ENCODE measurements around the gene TANGO6.

The TANGO6 gene

DNA sequence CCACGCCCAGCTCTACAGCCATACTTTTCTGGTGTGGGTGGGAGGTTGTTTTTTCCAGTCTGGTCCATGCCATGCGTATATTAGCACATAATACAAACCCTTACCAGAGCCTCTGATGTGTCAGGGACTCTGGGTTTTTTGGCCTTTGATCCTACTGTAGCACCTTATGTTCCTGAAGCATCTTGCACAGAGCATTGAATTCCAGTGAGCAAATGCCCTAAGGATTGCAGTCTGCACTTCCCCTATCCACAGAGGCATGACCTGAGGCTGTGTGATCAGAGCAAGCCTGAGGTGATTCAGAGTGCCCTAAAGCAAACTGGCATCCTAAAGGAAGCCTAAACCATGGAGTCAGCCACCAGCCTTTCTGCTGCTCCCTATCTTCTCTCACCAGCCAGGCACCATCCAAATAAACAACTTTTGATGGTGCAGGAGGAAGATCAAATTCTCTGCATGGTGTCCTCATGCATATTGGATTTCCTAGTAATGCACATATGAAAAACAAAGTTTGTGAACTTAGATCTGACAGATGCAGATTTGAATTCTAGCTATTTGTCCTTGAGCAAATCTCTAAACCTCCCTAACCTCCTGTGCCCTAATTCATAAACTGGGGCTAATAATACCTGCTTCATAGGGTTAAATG is 220.9 kb downstream of the TANGO6 start:
- DNase-seq, result no peak

DNA sequence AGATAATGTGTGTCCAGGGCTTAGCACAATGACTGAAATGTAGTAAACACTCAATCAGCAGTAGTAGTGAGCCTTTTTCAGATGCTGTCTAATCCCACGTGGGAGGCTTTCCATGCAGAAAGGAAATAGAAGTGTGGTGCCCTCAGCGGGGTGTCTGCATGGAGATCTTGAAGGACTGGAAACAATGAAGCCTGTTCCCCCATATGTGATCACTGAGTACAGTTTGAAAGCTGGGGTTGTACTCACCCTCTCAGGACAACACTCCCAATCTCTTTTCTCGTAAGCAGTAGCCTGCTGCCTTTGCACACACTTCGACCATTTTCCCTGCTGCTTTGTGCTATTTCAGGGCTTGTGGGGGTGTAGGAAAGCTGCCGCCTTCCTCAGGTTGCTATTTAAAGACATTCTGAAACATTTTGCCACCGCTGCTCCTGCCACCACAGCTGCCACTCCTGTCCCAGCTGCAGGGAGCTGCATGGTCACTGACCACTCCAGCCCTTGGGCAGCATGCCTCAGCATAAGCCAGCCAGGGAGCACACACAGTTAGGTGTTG is 221.5 kb downstream of the TANGO6 start:
- DNase-seq, result no peak

DNA sequence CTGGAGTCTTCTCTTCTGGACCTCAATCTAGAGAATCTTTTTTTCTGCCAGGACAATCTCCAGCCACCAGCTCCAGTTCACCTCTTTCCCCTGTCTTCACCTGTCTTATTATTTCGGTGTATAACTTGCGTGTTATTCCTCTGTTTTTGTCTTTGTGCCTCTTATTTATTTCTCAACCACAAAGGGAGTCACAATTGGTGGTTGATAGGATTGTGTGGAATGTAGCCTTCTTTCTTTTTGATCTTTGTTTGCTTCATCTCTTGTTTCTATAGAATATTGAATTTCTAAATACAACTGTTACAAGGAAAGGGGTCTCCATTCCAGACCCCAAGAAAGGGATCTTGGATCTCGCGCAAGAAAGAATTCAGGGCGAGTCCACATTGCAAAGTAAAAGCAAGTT is 226.2 kb downstream of the TANGO6 start:
- DNase-seq, result no peak

DNA sequence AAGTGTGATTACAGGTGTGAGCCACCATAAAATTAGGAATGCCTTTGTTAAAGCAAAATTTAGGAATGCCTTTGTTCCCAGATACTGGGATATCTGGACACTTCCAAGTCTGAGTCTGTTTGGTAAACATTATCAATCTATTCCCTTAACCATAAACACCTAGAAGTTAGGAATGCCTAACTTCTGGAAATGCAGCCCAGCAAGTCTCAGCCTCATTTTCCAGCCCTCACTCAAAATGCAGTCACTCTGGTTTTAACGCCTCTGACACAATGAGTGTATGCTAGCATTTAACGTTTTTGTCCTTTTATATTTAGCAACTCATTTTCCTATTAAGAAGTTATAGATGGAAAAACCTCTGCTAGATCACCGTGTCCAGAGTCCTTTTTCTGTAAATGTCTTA is 227.7 kb downstream of the TANGO6 start:
- no peak for DNase-seq

DNA sequence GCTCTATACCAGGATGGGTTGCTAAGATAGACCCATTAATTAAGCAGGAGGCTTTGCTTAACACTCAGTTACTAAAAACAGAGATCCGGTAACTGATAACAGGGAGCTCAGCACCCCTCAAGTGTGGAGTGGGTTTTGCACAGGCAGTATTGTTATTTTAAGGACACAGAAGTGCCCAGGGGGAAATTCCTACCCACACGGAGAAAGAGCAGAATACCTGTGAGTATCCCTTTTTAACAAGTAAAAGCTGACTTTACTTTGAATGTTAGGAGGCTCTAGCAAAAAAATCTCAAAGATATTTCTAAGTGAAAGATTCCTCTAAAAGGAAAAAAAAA is 229.3 kb downstream of the TANGO6 start:
- no peak for DNase-seq

DNA sequence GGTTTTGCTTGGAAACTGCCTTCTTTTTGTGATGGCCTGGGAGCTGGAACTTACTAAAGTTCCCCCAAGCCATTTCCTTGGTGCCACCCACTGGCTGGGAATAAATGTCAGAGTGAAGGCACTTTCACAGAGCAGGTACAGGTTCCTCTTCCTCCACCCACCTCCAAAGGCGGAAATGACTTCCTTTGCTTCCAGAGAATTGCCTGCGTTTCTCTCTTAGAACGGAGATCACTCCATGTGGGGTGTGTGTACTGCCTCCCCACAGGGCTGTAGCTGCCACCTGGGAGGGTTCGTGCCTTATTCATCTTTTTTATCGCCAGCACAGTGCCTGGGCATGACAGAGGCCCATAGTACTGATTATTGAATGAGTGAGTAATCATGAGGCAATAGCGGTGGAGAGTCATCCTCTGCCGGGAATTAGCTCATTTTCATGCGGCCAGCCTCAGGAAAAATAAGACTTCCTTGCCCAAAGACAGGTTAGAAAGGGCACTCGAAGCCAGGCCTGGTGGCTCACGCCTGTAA is 229.9 kb downstream of the TANGO6 start:
- DNase-seq, result no peak

DNA sequence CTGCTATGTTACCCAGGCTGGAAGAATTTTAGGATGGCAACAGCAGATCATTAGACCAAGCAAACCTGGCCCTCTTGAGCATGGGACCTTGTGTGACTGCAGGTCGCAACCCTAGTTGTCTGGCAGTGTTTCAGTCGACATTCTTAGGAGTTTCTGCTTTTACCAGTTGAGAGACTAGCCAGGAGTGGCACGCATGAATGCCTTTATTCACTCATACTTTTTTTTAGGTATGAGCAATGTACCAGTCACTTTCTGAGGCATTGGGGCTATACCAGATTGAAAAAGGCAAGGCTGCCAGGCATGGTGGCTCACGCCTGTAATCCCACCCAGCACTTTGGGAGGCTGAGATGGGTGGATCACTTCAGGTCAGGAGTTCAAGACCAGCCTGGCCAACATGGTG is 233.9 kb downstream of the TANGO6 start:
- no peak for DNase-seq

DNA sequence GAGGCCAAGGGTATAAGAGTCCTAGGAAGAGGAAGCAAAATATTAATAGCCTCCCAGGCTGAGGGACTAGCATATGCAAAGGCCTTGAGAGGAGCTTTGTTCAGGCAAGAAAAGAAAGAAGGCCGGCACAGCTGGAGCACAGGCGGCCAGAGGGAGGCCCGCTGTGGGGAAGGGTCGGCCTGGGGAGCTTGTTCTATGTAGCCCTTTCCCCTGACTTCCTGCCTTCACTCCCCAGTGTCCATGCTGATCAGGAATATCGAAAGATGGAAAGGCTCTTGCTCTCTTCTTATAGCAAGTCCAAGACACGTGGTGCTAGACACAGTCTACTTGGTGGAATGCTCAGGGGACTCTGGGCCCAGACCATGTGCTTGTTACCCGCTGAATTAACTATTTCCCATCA is 234.7 kb downstream of the TANGO6 start:
- DNase-seq, result no peak

DNA sequence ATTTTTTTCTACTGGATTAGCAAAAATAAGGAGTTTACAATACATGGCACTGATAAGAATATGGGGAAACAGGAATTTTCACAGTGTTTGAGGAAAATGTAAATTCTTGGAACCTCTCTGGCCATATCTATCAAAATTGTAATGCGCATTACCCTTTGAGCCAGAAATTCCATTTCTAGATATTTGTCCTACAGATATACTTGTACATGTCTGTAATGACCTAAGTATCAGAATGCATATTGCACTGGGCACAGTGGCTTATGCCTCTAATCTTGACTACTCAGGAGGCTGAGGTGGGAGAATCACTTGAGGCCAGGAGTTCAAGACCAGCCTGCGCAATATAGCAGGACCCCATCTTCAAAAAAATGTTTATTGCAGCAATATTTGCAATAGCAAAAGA is 236.4 kb downstream of the TANGO6 start:
- DNase-seq, result no peak

DNA sequence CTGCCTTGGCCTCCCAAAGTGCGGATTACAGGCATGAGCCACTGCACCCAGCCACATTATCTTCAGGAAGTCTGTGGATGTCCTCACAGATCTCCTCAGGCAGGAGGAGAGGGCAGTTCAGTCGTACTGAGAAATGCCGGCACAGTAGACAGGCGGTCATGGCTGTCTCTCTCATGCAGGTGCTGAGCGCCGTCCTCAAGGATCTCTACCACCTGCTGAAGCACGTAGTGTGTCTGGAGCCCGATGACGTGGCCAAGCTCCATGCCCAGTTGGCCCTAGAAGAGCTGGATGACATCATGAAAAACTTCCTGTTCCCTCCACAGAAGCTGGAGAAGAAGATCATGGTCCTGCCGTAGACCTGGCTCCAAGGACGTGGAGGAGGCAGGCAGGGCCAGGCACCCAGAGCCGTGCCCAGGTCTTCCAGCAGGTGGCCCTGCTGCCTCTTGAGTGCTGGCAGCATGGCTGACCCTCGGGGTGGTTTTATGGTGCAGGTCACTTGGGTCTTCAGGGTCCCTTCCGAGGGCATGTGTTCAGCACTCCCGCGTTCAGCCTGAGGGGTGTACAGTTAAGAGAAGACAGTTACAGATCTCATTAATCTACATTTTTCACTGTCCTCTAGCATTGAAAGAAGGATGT is 240.1 kb downstream of the TANGO6 start:
- DNase-seq, result no peak

DNA sequence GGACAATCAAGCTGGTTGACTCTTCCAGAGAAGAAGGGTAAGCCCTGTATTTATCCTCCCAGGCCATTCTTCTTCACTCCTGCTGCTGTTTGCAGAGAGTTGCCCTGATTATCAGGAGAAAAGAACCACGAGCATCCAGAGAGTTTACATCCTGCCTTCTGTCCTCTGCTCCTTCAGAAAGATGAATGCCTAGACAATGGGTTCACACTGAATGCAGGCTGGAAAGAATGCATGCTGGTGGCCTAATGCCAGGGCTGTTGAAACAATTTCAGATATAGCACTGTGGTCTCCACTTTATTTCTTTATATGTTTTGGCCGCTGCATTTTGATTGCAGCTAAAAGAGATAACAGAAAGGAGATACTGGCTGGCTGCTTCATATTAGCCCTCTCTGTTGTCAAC is 241.0 kb downstream of the TANGO6 start:
- DNase-seq, result no peak

DNA sequence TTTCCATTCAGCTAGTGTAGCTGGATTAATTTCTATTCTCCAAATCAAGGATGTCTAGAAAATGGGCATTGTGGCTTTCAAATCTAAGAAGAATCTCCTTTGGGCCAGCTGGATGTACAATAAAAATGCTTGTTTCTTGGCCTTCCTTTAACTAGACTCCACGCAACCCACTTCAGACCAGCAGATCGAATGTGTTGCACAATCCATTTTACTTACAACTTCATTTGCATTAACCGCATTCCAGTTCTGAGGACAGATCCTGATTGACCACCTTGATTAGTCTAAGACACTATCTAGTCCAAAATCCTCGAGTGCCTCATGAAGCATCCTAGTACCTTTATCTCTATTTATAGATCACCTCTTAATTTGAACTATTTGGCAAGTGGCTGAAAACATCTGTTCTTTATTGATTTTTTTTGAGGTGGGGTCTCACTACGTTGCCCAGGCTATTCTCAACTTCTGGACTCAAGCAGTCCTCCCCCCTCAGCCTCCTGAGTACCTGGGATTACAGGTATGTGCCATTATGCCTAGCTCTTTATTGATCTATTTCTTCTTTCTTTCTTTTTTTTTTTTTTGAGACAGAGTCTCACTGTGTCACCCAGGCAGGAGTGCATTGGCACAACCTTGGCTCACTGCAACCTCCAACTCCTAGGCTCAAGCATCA is 241.8 kb downstream of the TANGO6 start:
- no peak for DNase-seq

DNA sequence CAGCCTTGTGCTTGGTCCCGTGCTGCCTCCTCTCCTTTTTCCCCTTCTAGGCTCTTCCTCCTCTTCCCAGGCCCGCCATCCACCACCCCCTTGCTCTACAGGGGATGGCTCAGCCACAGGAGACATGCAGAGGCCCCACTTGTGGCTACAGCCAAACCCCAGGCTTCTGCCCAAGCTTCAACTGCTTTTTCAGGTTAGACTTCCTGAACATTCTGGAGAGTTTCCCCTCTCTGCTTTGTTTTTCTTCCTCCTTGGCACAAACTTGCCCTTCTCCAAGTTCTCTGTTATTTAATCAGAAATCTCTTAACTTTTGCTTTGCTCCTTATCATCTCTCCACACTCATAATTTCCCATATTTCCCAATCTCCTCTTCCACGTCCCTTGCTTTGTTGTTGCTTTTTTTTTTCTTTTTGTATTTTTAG is 243.8 kb downstream of the TANGO6 start:
- no peak for DNase-seq

DNA sequence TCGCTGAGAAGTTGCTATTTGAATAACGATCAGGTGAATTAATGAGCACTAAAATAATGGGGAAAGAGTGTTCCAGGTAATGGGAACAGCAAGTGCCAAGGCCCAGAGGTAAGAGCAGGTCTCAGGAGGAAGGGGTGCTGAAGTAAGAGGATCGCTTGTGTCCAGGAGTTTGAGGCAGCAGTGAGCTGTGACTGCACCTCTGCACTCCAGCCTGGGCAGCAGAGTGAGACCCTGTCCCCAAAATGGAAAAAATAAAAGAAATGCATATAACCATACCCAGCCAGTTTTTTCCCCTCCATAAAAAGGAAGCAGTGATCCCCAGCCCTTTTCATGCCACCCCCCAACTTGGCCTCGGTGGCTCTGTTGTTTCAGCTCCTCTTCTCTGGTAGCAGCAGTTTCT is 245.4 kb downstream of the TANGO6 start:
- no peak for DNase-seq

DNA sequence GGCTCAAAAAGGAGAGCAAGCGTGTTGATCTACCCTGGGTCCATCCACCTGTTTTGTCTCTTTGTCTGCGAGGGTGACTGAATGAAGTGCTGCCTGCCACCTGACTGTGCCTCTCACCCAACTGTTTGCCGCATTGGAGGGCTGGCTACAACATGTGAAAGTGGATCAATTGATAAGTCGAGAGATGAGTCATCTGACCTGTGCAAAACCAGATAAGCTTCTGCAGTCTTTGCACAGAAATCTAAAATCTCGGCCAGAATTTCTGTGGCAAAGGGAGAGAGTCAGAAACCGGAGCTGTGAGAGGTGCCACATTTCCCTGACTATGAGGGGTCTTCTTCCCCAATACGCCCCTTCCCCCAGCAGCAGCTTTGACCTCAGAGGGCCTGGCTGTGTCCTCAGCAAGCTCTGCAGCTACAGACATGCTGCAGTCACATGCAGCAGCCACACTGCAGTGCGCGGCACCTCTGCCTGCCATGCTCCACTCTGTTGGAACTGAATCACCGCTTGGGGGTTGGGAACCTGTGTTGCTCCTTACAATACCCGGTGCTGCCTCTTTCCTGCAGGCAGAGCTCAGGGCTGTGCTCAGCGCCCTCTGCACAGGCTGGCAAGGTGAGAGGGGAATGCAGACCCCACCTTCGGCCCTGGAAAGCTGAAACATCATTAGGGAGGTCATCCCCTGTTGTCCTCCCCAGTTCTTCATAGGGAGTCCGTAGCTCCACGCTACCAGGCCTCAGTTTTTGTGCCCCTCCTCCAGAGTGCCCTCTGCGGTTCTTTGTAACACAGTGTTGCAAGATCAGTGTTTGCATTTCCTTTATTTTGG is 246.0 kb downstream of the TANGO6 start:
- DNase-seq, result no peak

DNA sequence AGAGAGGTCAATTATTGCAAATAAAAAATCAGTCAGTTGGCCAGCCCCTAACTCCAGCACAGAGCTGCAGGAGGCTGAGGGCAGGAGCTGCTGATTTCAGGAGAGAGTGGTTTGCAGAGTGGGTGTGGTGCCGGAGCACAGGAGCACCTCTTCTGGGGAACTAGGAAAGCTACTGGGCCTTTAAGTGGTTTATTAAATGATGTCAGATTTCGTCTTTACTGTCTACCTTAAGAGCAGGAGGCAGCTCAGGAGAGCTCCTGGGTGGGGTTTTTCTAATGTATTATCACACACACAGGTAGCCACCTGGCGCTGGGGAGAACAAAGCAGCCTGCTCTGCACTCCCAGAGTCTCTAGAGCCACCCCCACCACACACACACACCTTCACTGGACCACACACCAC is 250.6 kb downstream of the TANGO6 start:
- DNase-seq, result no peak

DNA sequence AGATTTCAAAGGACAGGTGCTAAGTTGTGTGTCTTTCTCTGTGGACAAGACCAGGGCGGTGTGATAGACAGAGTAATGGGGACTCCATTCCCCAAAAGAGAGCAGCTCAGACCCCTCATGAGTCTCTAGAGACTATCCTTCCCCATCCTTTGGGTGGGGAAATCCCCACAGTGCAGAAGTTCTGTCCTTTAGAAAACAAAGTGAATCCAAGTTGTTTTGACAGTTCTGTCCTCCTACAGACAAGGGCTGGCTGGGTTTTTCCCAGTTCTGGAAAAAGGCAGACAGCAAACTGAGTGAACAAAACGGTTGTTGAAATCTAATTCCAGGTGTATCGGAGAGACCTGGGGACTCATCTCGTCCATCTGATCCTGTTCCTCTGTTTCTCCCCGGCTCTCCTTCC is 251.2 kb downstream of the TANGO6 start:
- no peak for DNase-seq

DNA sequence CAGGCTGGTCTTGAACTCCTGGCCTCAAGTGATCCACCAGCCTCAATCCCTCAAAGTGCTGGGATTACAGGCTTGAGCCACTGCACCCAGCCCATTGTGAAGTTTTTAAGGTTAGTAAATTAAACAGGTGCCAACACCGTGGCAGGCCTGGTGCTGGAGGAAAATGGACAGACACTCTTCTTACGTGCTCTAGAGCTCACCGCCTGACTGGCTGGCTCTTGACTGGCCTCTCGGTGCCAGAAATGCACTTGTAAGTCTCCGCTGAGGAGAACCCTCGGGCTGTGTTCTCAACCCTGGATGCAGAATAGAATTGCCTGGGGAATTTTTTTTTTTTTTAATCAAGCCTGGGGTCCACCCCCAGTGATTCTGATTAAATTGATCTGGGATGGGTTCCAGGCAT is 251.9 kb downstream of the TANGO6 start:
- DNase-seq, result no peak

DNA sequence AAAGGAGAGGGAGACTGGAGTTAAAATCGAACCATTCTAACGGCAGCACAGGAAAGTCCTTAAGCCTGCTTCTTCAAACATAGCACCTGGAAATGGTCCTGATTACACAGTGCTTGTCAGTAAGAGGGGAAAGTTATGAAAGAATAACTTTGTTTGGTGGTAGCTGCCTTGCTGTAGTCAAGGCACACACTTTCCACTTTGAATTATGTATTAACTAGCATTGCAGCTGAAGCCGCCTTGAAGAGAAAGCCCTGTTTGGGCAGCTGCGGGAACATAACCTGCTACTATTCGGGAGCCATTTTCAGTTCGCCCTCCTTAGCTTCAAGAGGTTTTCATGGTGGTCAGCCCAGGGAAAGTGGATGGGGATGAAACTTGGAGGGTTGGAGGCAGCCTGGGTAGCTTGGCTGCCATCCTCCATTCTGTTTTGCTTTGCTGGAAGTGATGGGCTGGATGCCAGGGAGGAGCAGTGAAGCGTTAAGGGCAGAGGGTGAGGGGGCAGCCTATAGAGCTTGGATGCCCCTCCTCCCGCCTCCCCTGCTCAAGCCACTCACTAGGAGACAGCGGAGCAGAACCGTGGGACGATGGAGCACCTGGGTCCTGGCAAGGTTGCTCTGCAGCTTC is 256.9 kb downstream of the TANGO6 start:
- DNase-seq, result no peak

DNA sequence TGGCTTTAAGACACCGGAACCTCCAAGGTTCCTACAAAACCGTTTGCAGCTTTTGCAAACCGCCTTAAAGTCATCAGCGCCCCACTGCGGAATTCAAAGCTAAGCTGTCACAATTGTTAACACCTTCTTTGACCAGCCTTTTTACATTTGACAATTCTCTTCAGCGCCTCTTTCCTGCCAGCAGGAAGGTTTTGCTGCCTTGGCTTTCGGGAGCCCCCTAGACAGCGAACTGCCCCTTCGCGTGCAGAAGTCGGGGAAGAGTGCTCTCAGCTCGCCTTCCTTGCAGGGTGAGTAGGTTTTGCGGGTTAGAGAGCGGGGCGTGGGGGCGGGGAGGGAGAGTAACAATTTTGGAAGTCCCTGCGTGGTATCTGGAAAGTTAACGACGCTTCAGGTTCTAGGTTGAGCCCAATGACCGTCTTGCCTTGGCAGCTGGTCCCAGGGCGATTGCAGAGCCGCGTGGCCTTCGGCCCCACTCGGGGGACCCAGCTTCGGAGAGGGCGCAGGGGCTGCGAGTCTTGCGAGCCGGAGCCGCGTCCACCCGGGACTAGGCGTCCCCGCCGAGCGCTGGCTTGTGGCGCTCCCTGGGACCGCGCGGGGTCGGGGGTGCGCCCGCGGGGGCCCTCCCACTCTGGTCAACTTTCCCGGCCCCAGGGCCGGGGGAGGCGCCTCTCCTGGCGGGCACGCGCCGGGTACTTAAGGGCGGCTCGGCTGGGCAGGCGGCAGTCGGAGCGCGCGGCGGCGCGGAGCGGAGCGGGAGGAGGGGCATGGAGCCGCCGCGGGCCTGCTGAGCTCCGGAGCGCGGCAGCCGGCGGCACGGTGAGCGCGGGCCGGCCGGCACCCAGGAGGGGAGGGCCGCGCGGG is 262.4 kb downstream of the TANGO6 start, which contains the start of gene HAS3:
Gene HAS3, plus strand, starts transcription at position 153 of the 861 bp plus-strand sequence. CDS start 3,743 bp downstream, outside the sequence.
- DNase-seq, result no peak

DNA sequence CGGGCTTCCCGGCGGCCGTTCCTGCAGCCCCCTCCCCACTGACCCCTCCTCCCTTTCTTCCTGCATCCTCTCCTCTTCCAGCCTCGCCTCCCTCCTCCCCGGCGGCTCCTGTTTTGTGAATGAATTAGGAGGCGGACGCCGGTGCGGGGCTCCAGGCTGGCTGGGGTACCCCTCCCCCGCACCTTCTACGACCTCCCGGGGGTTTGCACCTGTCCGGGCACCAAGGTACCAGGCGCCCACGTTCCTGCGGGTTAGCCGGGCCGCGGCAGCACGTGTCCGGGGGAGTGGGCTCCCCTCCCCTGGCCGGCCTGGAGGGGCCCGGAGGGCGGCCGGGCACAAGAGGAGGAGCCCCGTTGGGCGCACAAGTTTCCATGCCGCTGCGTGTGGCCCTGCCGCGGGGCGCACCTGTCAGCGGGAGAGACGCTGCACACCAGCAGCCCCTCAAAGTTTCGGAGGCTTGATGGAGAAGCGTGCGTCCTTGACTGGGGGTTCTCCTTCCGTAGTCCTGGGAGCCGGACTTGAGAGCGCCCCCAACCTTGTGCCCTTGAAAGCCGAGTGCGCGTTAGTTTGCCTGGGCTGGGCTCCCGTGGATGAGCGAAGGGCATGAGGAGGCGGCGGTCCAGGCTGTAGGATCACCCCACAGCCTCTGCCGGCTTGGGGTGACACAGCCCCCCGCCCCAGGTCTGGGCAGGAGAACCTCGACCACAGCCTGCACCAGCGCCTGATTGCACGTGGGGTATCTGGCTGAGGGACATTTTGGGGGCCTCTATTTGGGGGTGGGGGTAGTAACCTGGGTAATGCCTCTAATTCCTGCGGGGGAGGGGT is 263.4 kb downstream of the TANGO6 start:
- DNase-seq, result no peak
